ENCODE data around the gene PTGER4. TPM values are rescaled to one million over a fixed set of nuclear protein-coding genes. Genes with fewer than 3 reads are reported as not detected.

PTGER4 gene
- total RNA-seq, 3 donors from 2014 or later (not counting 1 experiment from before 2014, with no cell fraction given) = 112 to 126 (median 117) TPM

GRCh38 chr5:40683305-40683704 is 3.6 kb downstream of the PTGER4 start:
- intact Hi-C loops (cut with micrococcal nuclease) = loop anchor here (5.0 to 10.0 kb wide), 3 partner anchors 151 to 296 kb away; partner anchors contain the start of gene RPL37
- Mint-ChIP-seq H3K4me3 (peak overlapping the region; percentile 99), H3K36me3 (peaks cover 23% of the 10 kb centered on the region), H3K4me1 (peaks cover 94 to 98% of the 10 kb centered on the region in 2 donors), H3K9me3 (no peaks in the 10 kb centered on the region), H3K27me3 (ENCODE audit: low read depth in 2 of 2) (no peaks in the 10 kb centered on the region), H3K27ac (peak overlapping the region; percentile 91 to 95)
- no peak for DNase-seq
- Histone ChIP-seq H3K9me3 (ENCODE audit: control insufficient read depth, insufficient read depth, low read length) (no peaks in the 10 kb centered on the region), H3K36me3 (ENCODE audit: control insufficient read depth, insufficient read depth, low read length) (peaks cover 24% of the 10 kb centered on the region), H3K27me3 (ENCODE audit: control insufficient read depth, insufficient read depth, low read length) (no peaks in the 10 kb centered on the region), H3K4me3 (ENCODE audit: low read length) (peak overlapping the region; percentile 73), H3K27ac (ENCODE audit: low read length) (peak overlapping the region; percentile 88), H3K4me1 (ENCODE audit: control insufficient read depth, insufficient read depth, low read length) (peaks cover 19% of the 10 kb centered on the region)
- ATAC-seq = no peak
- TF ChIP-seq, protein P1, sequence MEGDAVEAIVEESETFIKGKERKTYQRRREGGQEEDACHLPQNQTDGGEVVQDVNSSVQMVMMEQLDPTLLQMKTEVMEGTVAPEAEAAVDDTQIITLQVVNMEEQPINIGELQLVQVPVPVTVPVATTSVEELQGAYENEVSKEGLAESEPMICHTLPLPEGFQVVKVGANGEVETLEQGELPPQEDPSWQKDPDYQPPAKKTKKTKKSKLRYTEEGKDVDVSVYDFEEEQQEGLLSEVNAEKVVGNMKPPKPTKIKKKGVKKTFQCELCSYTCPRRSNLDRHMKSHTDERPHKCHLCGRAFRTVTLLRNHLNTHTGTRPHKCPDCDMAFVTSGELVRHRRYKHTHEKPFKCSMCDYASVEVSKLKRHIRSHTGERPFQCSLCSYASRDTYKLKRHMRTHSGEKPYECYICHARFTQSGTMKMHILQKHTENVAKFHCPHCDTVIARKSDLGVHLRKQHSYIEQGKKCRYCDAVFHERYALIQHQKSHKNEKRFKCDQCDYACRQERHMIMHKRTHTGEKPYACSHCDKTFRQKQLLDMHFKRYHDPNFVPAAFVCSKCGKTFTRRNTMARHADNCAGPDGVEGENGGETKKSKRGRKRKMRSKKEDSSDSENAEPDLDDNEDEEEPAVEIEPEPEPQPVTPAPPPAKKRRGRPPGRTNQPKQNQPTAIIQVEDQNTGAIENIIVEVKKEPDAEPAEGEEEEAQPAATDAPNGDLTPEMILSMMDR (IDR thresholded peaks at IDR 0.05) = no peak
- WGBS (ENCODE audit: insufficient coverage) = no CpG with 5 or more reads among the region's 1 CpG

GRCh38 chr5:40685193-40685592 is 5.5 kb downstream of the PTGER4 start:
- no peaks in the 10 kb centered on the region for H3K9me3 Mint-ChIP-seq
- peaks cover 26% of the 10 kb centered on the region for H3K36me3 Mint-ChIP-seq
- ATAC-seq (no peak), DNase-seq (no peak)
- H3K36me3 ChIP-seq (ENCODE audit: control insufficient read depth, insufficient read depth, low read length) = peaks cover 41% of the 10 kb centered on the region
- intact Hi-C loops (cut with micrococcal nuclease) = loop anchor here (5.0 to 10.0 kb wide), 3 partner anchors 150 to 348 kb away; partner anchors contain the start of gene RPL37
- H3K4me1 ChIP-seq (ENCODE audit: control insufficient read depth, insufficient read depth, low read length) = peaks cover 21% of the 10 kb centered on the region
- no peaks in the 10 kb centered on the region for H3K27me3 Mint-ChIP-seq (ENCODE audit: low read depth in 2 of 2)
- H3K27ac ChIP-seq (ENCODE audit: low read length) = peak overlapping the region; percentile 42
- TF ChIP-seq, protein P1 (IDR thresholded peaks at IDR 0.05) = no peak
- no peaks in the 10 kb centered on the region for H3K9me3 ChIP-seq (ENCODE audit: control insufficient read depth, insufficient read depth, low read length)
- peak overlapping the region; percentile 99 for H3K4me3 Mint-ChIP-seq
- peak overlapping the region; percentile 20 for H3K4me3 ChIP-seq (ENCODE audit: low read length)
- H3K27me3 ChIP-seq (ENCODE audit: control insufficient read depth, insufficient read depth, low read length) = no peaks in the 10 kb centered on the region
- H3K4me1 Mint-ChIP-seq = peaks cover 90 to 99% of the 10 kb centered on the region in 2 donors
- peak overlapping the region; percentile 91 to 95 for H3K27ac Mint-ChIP-seq

- DNase-seq (no peak), ATAC-seq (no peak)
- Histone ChIP-seq H3K4me1 (ENCODE audit: control insufficient read depth, insufficient read depth, low read length) (peaks cover 23% of the 10 kb centered on the region), H3K27me3 (ENCODE audit: control insufficient read depth, insufficient read depth, low read length) (no peaks in the 10 kb centered on the region), H3K9me3 (ENCODE audit: control insufficient read depth, insufficient read depth, low read length) (no peaks in the 10 kb centered on the region), H3K27ac (ENCODE audit: low read length) (peak overlapping the region; percentile 45), H3K4me3 (ENCODE audit: low read length) (no peak overlapping the region), H3K36me3 (ENCODE audit: control insufficient read depth, insufficient read depth, low read length) (peaks cover 45% of the 10 kb centered on the region)
- H3K4me3 Mint-ChIP-seq = peak overlapping the region; percentile 99
- no CpG with 5 or more reads among the region's 1 CpG for WGBS (ENCODE audit: insufficient coverage)
- TF ChIP-seq, protein P1 (IDR thresholded peaks at IDR 0.05) = no peak
- H3K4me1 Mint-ChIP-seq = peaks cover 90 to 99% of the 10 kb centered on the region in 2 donors
- no peaks in the 10 kb centered on the region for H3K9me3 Mint-ChIP-seq
- H3K27me3 Mint-ChIP-seq (ENCODE audit: low read depth in 2 of 2) = no peaks in the 10 kb centered on the region
- intact Hi-C loops (cut with micrococcal nuclease) = loop anchor here (5.0 to 10.0 kb wide), 3 partner anchors 149 to 349 kb away; partner anchors contain the start of gene RPL37
- peak overlapping the region; percentile 91 to 95 for H3K27ac Mint-ChIP-seq
- H3K36me3 Mint-ChIP-seq = peaks cover 31% of the 10 kb centered on the region
Observed at GRCh38 chr5:40685976-40686486, 6.3 kb downstream of the PTGER4 start.

Data from natural killer cell (primary cell).